Measurements from ENCODE around the gene SUCLG2.
A peak's percentile ranks its signal among the peaks of the same experiment; 100 is the strongest.

SUCLG2 gene

GRCh38 chr3:67653425-67654098, 850 bp downstream of the SUCLG2 start:
- H3K27ac ChIP-seq, result peak overlapping the region; percentile 91 to 99 (median 96)
- H3K4me3 ChIP-seq, result peak overlapping the region; percentile 74 to 96 (median 80)

GRCh38 chr3:67650084-67650483, 4.3 kb downstream of the SUCLG2 start:
- Histone ChIP-seq H3K4me3 (no peak overlapping the region), H3K27ac (no peak overlapping the region)

GRCh38 chr3:67649681-67650080, 4.7 kb downstream of the SUCLG2 start:
- Histone ChIP-seq H3K4me3 (no peak overlapping the region), H3K27ac (no peak overlapping the region)

GRCh38 chr3:67648701-67649100, 5.7 kb downstream of the SUCLG2 start:
- Histone ChIP-seq H3K4me3 (no peak overlapping the region), H3K27ac (no peak overlapping the region)

- H3K4me3 ChIP-seq, result no peak overlapping the region
- no peak overlapping the region for H3K27ac ChIP-seq
These were observed 6.2 kb downstream of the SUCLG2 start for GRCh38 chr3:67648229-67648628.

- no peak overlapping the region for H3K4me3 ChIP-seq
- H3K27ac ChIP-seq, result no peak overlapping the region
These were observed 7.0 kb downstream of the SUCLG2 start for GRCh38 chr3:67647390-67647878.

- no peak overlapping the region for H3K4me3 ChIP-seq
- H3K27ac ChIP-seq, result no peak overlapping the region
These were observed 7.7 kb downstream of the SUCLG2 start for GRCh38 chr3:67646586-67647234.

GRCh38 chr3:67644827-67645226, 9.6 kb downstream of the SUCLG2 start:
- H3K27ac ChIP-seq, result no peak overlapping the region
- no peak overlapping the region for H3K4me3 ChIP-seq

- no peak overlapping the region for H3K27ac ChIP-seq
- H3K4me3 ChIP-seq, result no peak overlapping the region
These were observed 11.7 kb downstream of the SUCLG2 start for GRCh38 chr3:67642734-67643133.

GRCh38 chr3:67642190-67642589, 12.2 kb downstream of the SUCLG2 start:
- H3K4me3 ChIP-seq, result no peak overlapping the region
- H3K27ac ChIP-seq, result no peak overlapping the region

- no peak overlapping the region for H3K27ac ChIP-seq
These were observed 13.0 kb downstream of the SUCLG2 start for GRCh38 chr3:67641451-67641850.

GRCh38 chr3:67640023-67640660, 14.3 kb downstream of the SUCLG2 start:
- H3K27ac ChIP-seq, result no peak overlapping the region
- H3K4me3 ChIP-seq, result no peak overlapping the region

More at GRCh38 chr3:67641451-67641850, 13.0 kb downstream of the SUCLG2 start:
- no peak overlapping the region for H3K4me3 ChIP-seq

- Histone ChIP-seq H3K27ac (no peak overlapping the region), H3K4me3 (no peak overlapping the region)
These were observed 17.0 kb downstream of the SUCLG2 start for GRCh38 chr3:67637255-67637900.

- H3K4me3 ChIP-seq, result no peak overlapping the region
These were observed 18.6 kb downstream of the SUCLG2 start for GRCh38 chr3:67635806-67636205.

GRCh38 chr3:67635257-67635656, 19.2 kb downstream of the SUCLG2 start:
- Histone ChIP-seq H3K4me3 (no peak overlapping the region), H3K27ac (peak overlapping the region in 2 of 21 experiments; percentile 33 to 36)

More at GRCh38 chr3:67635806-67636205, 18.6 kb downstream of the SUCLG2 start:
- peak overlapping the region in 2 of 21 experiments; percentile 33 to 36 for H3K27ac ChIP-seq

GRCh38 chr3:67630666-67631362, 23.6 kb downstream of the SUCLG2 start:
- H3K4me3 ChIP-seq, result no peak overlapping the region
- H3K27ac ChIP-seq, result no peak overlapping the region

- Histone ChIP-seq H3K27ac (no peak overlapping the region), H3K4me3 (no peak overlapping the region)
These were observed 29.7 kb downstream of the SUCLG2 start for GRCh38 chr3:67624687-67625086.

- H3K27ac ChIP-seq, result no peak overlapping the region
- H3K4me3 ChIP-seq, result no peak overlapping the region
These were observed 30.3 kb downstream of the SUCLG2 start for GRCh38 chr3:67624078-67624477.

- Histone ChIP-seq H3K4me3 (no peak overlapping the region), H3K27ac (no peak overlapping the region)
These were observed 31.8 kb downstream of the SUCLG2 start for GRCh38 chr3:67622652-67623051.

GRCh38 chr3:67620869-67621268, 33.5 kb downstream of the SUCLG2 start:
- Histone ChIP-seq H3K4me3 (no peak overlapping the region), H3K27ac (no peak overlapping the region)

Data from skin epidermis (tissue), 12 donors.